ENCODE measurements around the gene DCAF7.

Gene DCAF7

DNA sequence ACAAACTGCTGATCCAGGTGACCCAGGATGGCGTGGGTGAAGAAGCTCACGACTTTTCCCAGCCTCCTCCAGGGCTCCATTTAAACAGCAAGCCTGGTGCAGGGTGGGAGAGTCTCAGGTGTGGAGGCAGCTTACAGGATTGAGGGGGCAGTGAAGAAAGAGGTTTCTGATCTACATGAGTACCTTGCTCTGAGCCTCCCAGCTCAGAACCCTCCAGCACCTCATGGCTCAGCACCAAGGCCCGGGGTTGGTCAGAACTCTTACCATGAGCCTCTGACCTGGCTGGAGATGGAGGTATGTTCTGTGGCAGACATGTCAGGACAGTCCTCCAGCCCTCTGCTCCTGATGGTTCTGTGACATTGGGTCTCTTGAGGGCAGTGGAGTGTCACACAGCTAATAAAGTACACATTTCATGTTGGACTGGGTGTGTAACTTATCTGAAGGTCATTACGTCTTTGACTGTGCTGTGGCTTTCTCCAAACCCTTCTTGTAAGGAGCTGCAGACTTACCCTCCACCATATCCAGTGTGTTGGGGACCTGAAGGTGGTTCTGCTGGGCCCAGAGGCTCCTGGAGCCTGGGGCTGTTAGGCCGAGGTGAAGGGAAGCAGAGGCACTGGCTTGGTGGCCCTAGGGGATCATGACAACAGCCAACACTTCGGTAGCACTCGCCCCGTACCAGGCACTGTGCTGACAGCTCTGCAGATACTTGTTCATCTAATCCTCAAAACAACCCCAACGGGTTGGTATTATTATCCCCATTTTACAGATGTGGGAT is 3.8 kb upstream of the DCAF7 start:
- DNase-seq, result no peak

- no peak for DNase-seq
These were observed 3.2 kb upstream of the DCAF7 start for GRCh38 chr17:63547083-63547523.

- DNase-seq, result no peak
These were observed 860 bp upstream of the DCAF7 start for GRCh38 chr17:63549289-63549945.

DNA sequence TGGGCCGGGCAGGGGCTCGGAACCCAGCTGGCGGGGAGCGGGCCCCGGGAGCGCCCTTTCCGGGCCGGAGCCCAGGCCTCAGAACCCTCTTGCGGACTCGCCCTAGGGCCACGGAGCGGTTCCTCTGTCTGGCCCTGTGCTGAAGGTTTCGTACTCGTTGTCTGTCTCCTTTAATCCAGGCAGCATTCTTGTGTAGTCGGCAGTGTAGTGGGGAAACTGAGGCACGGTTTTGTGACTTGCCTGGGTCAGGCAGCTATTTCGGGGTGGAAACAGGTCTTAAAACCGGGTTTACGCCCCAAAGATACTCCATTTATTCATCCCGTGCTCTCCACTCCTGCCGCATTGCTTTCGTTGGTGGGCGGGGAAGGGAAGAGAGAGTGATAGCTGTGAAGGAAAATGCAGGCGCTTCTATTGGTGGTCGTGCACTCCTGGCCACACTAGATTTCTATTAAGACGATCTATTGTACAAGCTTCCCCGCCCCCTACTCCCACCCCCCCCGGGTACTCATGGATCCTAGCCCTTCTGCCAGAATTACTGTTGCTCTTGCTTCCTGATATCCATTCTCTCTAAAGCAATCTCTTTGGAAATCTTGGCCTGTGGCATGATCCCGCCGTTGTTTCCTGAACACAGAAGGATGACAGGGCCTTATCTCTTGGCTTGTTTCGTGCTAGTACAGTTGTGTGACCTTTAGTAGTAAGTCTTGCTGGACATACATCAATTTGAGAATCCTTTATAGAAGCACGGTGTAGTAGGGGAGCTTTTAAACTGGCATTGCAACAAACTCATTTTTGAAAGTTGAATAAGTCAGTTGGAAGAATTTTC is 751 bp downstream of the DCAF7 start:
- no peak for DNase-seq

DNA sequence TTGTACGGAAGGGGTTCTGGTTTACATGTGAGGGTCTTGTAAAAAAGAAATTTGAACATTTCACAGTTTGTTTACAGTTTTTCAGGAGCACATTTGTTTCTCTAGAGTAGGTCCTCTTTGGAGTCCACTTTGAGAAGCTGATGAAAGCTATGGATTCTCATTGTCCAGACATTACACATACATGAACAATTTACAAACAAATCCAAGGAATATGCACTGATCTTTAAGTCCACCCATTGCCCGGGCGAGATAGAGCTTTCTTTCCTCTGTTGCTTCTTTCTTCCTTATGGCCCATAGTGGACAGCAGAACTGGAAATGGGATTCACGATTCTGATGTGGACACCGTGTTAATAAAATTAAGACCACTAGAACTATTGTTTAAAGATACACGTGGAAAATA is 1.9 kb downstream of the DCAF7 start:
- no peak for DNase-seq

- no peak for DNase-seq
These were observed 5.4 kb downstream of the DCAF7 start for GRCh38 chr17:63555500-63556156.

DNA sequence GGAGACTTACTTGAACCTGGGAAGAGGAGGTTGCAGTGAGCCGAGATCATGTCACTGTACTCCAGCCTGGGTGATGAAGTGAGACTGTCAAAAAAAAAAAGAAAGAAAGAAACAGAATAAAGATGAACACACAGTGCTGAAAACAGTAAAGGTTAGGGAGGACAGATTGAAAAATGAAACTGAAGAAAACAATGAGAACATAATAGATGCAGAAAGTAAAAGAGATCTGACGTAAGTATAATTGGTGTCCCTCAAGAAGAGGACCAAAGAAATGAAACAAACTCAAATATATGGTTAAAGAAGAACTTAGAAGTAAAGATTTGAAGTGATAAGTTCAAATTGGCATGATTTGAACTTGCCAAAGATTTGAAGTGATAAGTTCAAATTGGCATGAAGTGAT is 7.1 kb downstream of the DCAF7 start:
- no peak for DNase-seq

- DNase-seq, result no peak
These were observed 8.2 kb downstream of the DCAF7 start for GRCh38 chr17:63558441-63558840.

- no peak for DNase-seq
These were observed 11.5 kb downstream of the DCAF7 start for GRCh38 chr17:63561819-63562218.

DNA sequence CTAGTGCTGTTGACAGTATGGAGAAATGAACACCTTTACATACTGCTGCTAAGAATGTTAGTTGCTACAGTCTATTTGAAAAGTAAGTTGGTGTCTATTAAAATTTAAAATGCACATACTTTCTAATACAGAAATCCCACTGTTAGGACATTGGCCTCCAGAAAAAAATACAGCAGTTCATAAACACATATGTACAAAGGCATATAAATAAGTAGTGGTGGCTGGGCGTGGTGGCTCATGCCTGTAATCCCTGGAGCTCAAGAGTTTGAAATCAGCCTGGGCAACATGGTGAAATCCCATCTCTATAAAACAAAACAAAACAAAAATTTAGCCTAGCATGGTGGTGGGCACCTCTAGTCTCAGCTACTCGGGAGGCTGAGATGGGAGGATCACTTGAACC is 13.1 kb downstream of the DCAF7 start:
- DNase-seq, result no peak

GRCh38 chr17:63564562-63564961 is 14.3 kb downstream of the DCAF7 start:
- DNase-seq, result no peak

- no peak for DNase-seq
These were observed 17.0 kb downstream of the DCAF7 start for GRCh38 chr17:63567229-63567628.

GRCh38 chr17:63568563-63568962 is 18.3 kb downstream of the DCAF7 start:
- no peak for DNase-seq

DNA sequence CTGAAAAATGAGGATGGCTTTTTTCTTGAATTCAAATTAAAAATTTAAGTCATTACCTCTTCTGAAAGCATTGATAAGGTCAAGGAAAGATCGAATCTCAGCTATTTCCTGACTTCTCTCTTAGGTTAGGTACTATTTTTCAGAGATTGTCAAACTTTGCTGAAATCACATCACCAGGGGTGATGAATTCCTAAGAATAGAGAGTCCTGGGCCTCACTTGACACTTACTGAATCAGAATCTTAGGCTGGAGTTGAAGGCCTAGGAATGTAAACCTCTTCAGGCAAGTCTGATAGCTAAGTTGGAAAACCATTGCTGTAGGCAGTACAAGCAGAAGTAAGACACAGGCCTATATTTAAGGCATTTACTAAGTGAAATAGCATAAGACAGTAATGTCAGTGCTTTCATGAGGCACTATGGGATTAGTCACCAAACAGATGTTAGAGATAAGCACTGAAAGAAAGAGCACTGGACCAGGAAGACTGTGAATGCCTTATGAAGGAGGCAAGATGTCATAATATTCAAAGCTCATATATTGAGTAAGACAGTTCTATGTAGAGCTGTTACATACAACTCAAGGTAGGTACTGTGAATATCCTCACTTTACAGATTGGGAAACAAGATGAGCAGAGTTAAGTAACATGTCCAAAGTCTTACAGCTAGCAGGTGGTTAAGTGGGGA is 21.5 kb downstream of the DCAF7 start:
- DNase-seq, result no peak

- no peak for DNase-seq
These were observed 23.4 kb downstream of the DCAF7 start for GRCh38 chr17:63573634-63574033.

DNA sequence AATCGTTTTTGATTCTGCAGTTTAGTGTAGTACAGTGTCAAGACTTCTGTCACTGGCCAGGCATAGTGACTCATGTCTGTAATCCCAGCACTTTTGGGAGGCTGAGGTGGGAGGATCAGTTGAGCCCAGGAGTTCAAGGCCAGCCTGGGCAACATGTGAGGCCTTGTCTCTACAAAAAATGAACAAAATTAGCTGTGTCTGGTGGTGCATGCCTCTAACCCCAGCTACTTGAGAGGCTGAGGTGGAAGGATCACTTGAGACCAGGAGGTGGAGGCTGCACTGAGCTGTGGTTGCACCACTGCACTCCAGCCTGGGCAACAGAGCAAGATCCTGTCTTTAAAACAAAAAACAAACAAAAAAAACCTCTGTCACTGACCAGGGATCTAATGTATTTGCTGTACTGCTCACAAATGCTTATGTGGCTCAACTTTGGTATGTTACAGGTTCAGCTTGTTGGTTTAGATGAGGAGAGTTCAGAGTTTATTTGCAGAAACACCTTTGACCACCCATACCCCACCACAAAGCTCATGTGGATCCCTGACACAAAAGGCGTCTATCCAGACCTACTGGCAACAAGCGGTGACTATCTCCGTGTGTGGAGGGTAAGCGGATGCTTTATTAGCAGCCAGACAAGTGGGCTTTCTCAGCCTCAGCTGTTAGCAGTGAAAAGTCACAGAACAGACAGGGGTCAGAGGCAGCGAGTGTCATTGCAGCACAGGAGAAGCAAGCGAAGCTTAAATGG is 27.9 kb downstream of the DCAF7 start:
- no peak for DNase-seq

DNA sequence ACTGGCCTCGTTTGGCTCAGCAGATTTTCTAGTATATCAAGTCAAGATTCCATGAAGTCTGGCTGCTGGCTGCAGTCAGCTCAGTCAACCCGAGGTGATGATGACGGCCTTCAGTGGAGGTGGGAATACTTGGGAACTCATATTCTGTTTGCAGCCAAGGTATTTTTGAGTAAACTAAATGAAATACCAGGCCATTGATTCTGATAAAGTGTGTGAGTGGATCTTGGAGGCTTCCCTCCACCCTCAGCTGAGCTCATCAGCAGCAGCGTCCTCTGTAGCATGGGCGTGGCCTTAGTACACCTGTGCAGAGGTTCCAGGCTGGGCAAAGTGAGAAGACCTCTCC is 28.5 kb downstream of the DCAF7 start:
- no peak for DNase-seq

- DNase-seq, result no peak
These were observed 29.4 kb downstream of the DCAF7 start for GRCh38 chr17:63579633-63580032.

DNA sequence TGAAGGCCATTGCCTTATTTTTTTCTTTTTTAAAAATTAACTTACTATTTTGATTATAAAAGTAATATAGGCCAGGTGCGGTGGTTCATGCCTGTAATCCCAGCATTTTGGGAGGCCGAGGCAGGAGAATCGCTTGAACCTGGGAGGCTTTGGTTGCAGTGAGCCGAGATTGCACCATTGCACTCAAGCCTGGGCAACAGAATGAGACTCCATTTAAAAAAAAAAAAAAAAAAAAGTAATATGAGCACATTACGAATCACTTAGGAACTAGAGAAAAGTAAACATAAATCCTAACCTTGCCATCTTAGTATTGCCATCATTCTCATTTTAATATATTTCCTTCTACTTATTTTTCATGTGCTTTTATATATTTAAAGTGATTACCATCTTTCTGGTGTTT is 37.5 kb downstream of the DCAF7 start:
- no peak for DNase-seq

GRCh38 chr17:63588797-63589196 is 38.5 kb downstream of the DCAF7 start:
- DNase-seq, result no peak

- no peak for DNase-seq
These were observed 39.4 kb downstream of the DCAF7 start for GRCh38 chr17:63589646-63590045.

DNA sequence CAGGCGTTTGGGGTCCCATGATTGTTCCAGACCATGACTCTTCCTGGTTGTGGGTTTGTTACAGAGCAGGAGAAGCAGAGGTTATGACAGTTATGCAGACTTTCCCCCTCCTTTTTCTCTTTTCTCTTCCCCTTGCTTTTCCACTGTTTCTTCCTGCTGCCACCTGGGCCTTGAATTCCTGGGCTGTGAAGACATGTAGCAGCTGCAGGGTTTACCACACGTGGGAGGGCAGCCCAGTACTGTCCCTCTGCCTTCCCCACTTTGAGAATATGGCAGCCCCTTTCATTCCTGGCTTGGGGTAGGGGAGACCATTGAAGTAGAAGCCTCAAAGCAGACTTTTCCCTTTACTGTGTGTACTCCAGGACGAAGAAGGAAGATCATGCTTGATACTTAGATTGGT is 42.5 kb downstream of the DCAF7 start:
- DNase-seq, result no peak

Measured in activated naive CD4-positive, alpha-beta T cell treated with anti-CD3 and anti-CD28 coated beads, Interleukin-2, amount 50 U/mL, for 16 hours (primary cell).